Tibial artery (tissue), 4 donors: ENCODE results near the gene SRPK1.

Source experiments
- DNase-seq, 2 donors: peaks; one replicate each; pipeline ENCODE4 v3.0.0-alpha.2; 2019
- H3K27ac ChIP-seq, 2 donors: fragments of 200-600 bp; sonication (generic) in 1 of 2; 1 replicate in 1 of 2; 2 replicates in 1 of 2; pipeline ENCODE4 v1.5.1; 2018 to 2019; ENCODE audit warnings: mild to moderate bottlenecking in 1 of 2
- H3K27me3 ChIP-seq, 2 donors: fragments of 200-600 bp; sonication (generic) in 1 of 2; one replicate each; pipeline versions ENCODE4 v1.5.1 to v1.6.0; 2016 to 2019
- H3K36me3 ChIP-seq, 3 donors: fragments of 200-600 bp; sonication (generic) in 2 of 3; one replicate each; pipeline ENCODE4 v1.5.1; 2016 to 2019; ENCODE audit warnings: mild to moderate bottlenecking in 2 of 3
- H3K4me1 ChIP-seq, 4 donors: fragments of 200-600 bp; sonication (generic) in 2 of 4; 1 replicate in 3 of 4; 2 replicates in 1 of 4; pipeline ENCODE4 v1.5.1; 2016 to 2019
- H3K4me3 ChIP-seq, 2 donors: fragments of 200-600 bp; sonication (generic) in 1 of 2; 1 replicate in 1 of 2; 2 replicates in 1 of 2; pipeline ENCODE4 v1.5.1; 2018 to 2019; ENCODE audit warnings: mild to moderate bottlenecking in 2 of 2
- H3K9me3 ChIP-seq, 3 donors: fragments of 200-600 bp; sonication (generic) in 1 of 3; one replicate each; pipeline ENCODE4 v1.5.1; 2016 to 2019
- intact Hi-C: fragments of 100-400 bp; cut with DNase I; formaldehyde crosslinking; loops from one replicate; pipeline ENCODE4 v1.15.0; 2023; ENCODE audit warnings: low total_unique reads
- TF ChIP-seq, protein P1 (sequence below), 2 experiments: fragments of 200-600 bp in 1 of 2; fragments of 450-650 bp in 1 of 2; IDR thresholded peaks; one replicate each; pipeline ENCODE4 v1.5.1; 2017 to 2019; ENCODE audit warnings: antibody characterized with exemption in 2 of 2, mild to moderate bottlenecking in 1 of 2, moderate library complexity in 1 of 2

Gene SRPK1

DNA sequence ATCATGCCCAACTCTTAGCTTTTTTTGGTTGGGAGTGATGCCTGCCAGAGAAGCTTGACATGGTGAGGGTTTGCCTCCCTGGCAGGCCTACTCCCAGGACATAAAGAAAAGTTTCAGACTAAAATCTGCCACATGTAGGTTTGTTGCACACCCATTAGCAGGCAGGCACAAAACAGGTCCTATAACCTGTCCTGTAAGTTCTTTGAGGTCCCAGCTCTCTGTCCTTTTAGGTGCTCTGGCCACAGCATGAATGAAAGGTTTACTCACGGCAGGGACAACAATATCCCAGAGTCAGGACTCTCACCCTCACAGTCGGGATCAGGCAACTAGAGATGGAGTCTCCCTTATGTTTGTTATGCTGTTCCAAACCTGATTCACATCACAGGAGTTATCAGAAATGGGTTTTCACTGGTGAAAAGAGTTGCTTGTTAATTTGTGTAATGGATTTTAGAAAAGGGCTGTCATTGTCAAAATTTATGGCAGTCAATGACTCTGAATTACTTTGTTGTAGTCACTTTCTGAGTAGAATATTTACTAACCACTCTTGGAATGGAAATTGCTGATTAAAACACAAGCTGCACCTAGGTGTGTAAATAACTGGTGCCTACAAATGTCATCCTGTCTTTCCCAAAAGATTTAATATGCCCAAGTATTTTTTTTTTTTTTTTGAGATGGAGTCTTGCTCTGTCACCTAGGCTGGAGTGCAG, 5.8 kb upstream of the SRPK1 start:
- no peak for DNase-seq
- intact Hi-C loops, result no loop called here
- Histone ChIP-seq H3K4me1 (peaks cover 0 to 4% (median 1%) of the 10 kb centered on the region in 4 donors), H3K36me3 (no peaks in the 10 kb centered on the region), H3K4me3 (no peak overlapping the region), H3K9me3 (no peaks in the 10 kb centered on the region), H3K27ac (no peak overlapping the region), H3K27me3 (no peaks in the 10 kb centered on the region)
- TF ChIP-seq, protein P1, sequence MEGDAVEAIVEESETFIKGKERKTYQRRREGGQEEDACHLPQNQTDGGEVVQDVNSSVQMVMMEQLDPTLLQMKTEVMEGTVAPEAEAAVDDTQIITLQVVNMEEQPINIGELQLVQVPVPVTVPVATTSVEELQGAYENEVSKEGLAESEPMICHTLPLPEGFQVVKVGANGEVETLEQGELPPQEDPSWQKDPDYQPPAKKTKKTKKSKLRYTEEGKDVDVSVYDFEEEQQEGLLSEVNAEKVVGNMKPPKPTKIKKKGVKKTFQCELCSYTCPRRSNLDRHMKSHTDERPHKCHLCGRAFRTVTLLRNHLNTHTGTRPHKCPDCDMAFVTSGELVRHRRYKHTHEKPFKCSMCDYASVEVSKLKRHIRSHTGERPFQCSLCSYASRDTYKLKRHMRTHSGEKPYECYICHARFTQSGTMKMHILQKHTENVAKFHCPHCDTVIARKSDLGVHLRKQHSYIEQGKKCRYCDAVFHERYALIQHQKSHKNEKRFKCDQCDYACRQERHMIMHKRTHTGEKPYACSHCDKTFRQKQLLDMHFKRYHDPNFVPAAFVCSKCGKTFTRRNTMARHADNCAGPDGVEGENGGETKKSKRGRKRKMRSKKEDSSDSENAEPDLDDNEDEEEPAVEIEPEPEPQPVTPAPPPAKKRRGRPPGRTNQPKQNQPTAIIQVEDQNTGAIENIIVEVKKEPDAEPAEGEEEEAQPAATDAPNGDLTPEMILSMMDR (IDR thresholded peaks at IDR 0.05), result no peak

DNA sequence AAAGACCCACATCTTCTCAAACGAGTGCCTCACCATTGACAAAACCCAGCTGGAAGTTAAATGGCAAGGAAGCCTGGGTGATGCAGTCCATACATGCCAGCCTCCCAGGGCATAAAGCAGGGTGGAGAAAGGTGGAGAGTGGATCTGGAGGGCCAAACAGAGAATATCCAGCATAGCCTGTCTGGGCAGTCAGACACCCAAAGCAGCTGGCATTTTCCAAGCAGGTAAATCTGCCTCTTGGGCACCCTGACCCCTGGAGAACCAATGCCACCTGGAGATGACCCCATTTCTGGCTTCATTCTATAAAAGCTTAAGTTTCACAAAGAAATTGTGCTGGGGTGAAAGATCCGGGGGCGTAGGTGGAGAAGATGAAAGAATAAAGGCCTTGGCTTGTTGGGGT, 5.1 kb upstream of the SRPK1 start:
- DNase-seq, result no peak
- TF ChIP-seq, protein P1 (IDR thresholded peaks at IDR 0.05), result no peak
- intact Hi-C loops, result no loop called here
- no peak overlapping the region for H3K4me3 ChIP-seq
- H3K36me3 ChIP-seq, result no peaks in the 10 kb centered on the region
- H3K27me3 ChIP-seq, result no peaks in the 10 kb centered on the region
- no peak overlapping the region for H3K27ac ChIP-seq
- no peaks in the 10 kb centered on the region for H3K9me3 ChIP-seq
- peaks cover 0 to 9% (median 3%) of the 10 kb centered on the region in 4 donors for H3K4me1 ChIP-seq

DNA sequence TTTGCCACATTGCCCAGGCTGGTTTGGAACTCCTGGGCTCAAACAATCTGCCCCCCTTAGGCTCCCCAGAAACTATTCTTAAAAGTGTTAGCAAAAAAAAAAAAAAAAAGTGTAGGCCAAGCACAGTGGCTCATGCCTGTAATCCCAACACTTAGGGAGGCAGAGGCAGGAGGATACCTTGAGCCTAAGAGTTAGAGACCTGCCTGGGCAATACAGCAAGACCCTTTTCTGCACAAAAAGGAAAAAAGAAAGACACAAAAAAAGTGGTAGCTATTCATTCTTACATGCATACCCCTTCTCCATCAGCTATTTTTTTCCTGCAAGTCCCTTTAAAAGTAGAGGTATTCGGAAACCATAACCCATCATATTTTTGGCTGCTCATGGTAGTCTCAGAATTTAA, 3.2 kb upstream of the SRPK1 start:
- H3K9me3 ChIP-seq, result no peaks in the 10 kb centered on the region
- TF ChIP-seq, protein P1 (IDR thresholded peaks at IDR 0.05), result no peak
- H3K4me1 ChIP-seq, result peaks cover 0 to 14% (median 9%) of the 10 kb centered on the region in 4 donors
- H3K27me3 ChIP-seq, result no peaks in the 10 kb centered on the region
- H3K36me3 ChIP-seq, result no peaks in the 10 kb centered on the region
- H3K4me3 ChIP-seq, result no peak overlapping the region
- no peak for DNase-seq
- intact Hi-C loops, result no loop called here
- no peak overlapping the region for H3K27ac ChIP-seq

DNA sequence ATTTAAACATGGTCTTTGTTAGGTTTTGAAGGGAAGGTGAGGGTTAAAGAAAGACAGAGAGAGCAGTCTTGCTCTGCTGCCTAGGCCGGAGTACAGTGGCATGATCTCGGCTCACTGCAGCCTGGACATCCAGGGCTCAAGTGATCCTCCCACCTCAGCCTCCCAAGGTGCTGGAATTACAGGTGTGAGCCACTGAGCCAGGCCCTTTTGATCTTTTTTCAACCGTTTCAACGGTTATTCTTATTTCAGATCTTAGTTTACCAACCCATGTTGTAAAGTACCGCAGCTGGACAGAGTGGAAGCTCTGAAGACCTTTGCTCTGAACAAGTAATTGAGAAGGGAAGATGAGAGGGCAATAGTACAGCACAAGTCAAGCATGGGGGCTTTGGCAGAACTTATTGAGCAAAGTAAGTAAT, 1.2 kb upstream of the SRPK1 start:
- Histone ChIP-seq H3K27ac (no peak overlapping the region), H3K36me3 (no peaks in the 10 kb centered on the region), H3K4me1 (peaks cover 0 to 30% (median 13%) of the 10 kb centered on the region in 4 donors), H3K4me3 (no peak overlapping the region), H3K9me3 (no peaks in the 10 kb centered on the region), H3K27me3 (no peaks in the 10 kb centered on the region)
- DNase-seq, result no peak
- TF ChIP-seq, protein P1 (IDR thresholded peaks at IDR 0.05), result no peak
- intact Hi-C loops, result no loop called here

DNA sequence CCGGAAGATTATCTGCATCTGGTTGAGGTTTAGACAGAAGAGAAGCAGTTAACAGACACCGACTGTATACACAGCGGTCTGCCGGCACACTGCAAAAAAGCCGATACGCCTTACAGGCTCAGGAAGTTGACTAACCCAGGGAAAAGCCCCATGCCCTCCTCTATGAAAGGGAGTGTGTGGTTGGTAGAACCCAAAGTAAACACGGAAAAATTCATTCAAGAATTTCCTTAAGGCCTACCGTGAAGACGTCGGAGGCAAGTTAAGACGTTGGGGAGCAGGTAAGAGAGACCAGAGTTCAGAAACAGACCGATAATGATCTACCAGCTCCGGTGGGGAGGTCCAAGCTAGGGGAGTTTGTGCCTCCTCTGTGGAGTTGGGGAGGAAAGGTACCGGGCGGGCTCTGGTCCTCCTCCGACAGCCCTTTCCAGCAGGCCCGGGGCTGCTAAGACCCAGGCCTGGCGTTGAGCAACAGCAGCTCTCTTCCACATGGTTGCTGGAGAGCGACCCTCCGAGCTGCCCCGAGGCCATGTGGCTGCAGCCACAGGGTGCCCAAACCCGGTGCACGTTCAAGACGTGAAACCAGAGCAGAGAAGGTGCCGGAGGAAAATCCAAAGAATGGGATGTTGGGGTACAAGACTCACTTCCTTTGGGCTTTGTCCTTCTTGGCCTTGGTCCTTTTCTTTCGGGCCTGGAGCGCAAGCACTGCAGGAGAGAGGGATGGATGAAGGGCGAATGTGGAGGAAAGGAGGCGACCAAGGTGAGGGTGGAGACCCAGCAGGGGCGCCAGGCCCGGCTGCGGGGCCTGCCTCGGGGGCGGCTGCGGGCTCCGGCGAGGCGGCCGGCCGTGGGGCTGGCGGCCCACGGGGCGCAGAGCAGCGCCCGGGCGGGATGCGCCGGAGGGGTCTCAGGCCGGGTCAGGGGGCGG, 809 bp downstream of the SRPK1 start:
- intact Hi-C loops, result no loop called here
- no peaks in the 10 kb centered on the region for H3K27me3 ChIP-seq
- H3K36me3 ChIP-seq, result no peaks in the 10 kb centered on the region
- TF ChIP-seq, protein P1 (IDR thresholded peaks at IDR 0.05), result no peak
- H3K4me1 ChIP-seq, result peaks cover 0 to 30% (median 13%) of the 10 kb centered on the region in 4 donors
- no peaks in the 10 kb centered on the region for H3K9me3 ChIP-seq
- H3K27ac ChIP-seq, result peak overlapping the region; percentile 70 to 80
- DNase-seq, result no peak
- H3K4me3 ChIP-seq, result peak overlapping the region; percentile 92 to 95
